Measurements from ENCODE around the gene UBE2S. TPM values are rescaled to one million over a fixed set of nuclear protein-coding genes. Genes with fewer than 3 reads are reported as not detected.

Gene UBE2S
- total RNA-seq, 1 experiment from 2014 or later, result 393 TPM

- peaks cover 37% of the 10 kb centered on the region for H3K27me3 Mint-ChIP-seq (ENCODE audit: low read depth)
- no peaks in the 10 kb centered on the region for H3K9me3 ChIP-seq (ENCODE audit: control insufficient read depth, low read depth, low read length)
- WGBS (ENCODE audit: extremely low coverage, insufficient read length, low lambda C conversion rate), result no CpG with 5 or more reads among the region's 2 CpGs
These were observed 18.5 kb upstream of the UBE2S start for GRCh38 chr19:55426042-55426441.

More at GRCh38 chr19:55426042-55426441, 18.5 kb upstream of the UBE2S start:
- H3K56ac ChIP-seq (ENCODE audit: insufficient read length, low read depth, low read length), result no peak overlapping the region
- H3K4ac ChIP-seq (ENCODE audit: low read depth, low read length), result no peak overlapping the region
- H2BK120ac ChIP-seq (ENCODE audit: low read depth, low read length, poor library complexity, severe bottlenecking), result no peak overlapping the region
- no peak overlapping the region for H3K4me2 ChIP-seq (ENCODE audit: insufficient read depth, insufficient read length, low read length)
- H2BK5ac ChIP-seq (ENCODE audit: insufficient read length, low read length), result no peak overlapping the region
- no peak overlapping the region for H3T11ph ChIP-seq (ENCODE audit: low read length)
- Mint-ChIP-seq H3K36me3 (ENCODE audit: insufficient read depth in 1 of 3, low read depth in 3 of 3) (no peaks in the 10 kb centered on the region), H3K27ac (no peak overlapping the region), H3K4me3 (no peak overlapping the region), H3K9me3 (peaks cover 2 to 5% of the 10 kb centered on the region in 2 experiments; a peak in 3 of 5 replicates), H3K4me1 (peaks cover 5 to 10% of the 10 kb centered on the region in 2 experiments; a peak in 3 of 4 replicates)
- H4K8ac ChIP-seq (replicated peaks; ENCODE audit: insufficient read length, low read depth, low read length), result no peak overlapping the region
- H3K23ac ChIP-seq (ENCODE audit: insufficient read length, low read depth, low read length), result no peak overlapping the region
- H4K20me1 ChIP-seq (ENCODE audit: control insufficient read depth, insufficient read depth, insufficient read length), result no peaks in the 10 kb centered on the region
- DNase-seq, result no peak
- TF ChIP-seq CTCF (conservative IDR thresholded peaks at IDR 0.05), result no peak
- no peaks in the 10 kb centered on the region for H3K27me3 ChIP-seq (ENCODE audit: insufficient read depth, low read length)
- H4K5ac ChIP-seq (ENCODE audit: insufficient read length, low read depth, low read length), result no peak overlapping the region
- no peak overlapping the region for H3K18ac ChIP-seq (ENCODE audit: insufficient read length, low read depth, low read length)
- no peaks in the 10 kb centered on the region for H3K79me2 ChIP-seq (ENCODE audit: insufficient read depth, low read length)
- H4K91ac ChIP-seq (ENCODE audit: insufficient read length, low read depth, low read length), result no peak overlapping the region
- no peak overlapping the region for H3K9ac ChIP-seq (ENCODE audit: extremely low read depth, insufficient read length, low read length)
- H2AK5ac ChIP-seq (ENCODE audit: insufficient read length, low read length), result no peak overlapping the region
- no peak overlapping the region for H3K27ac ChIP-seq (ENCODE audit: insufficient read length, low read depth, low read length)
- no peaks in the 10 kb centered on the region for H3K79me1 ChIP-seq (ENCODE audit: insufficient read depth, low read depth, low read length, poor library complexity, severe bottlenecking)
- H3K14ac ChIP-seq (ENCODE audit: insufficient read depth, low read length), result no peak overlapping the region
- H2AFZ ChIP-seq (ENCODE audit: low read length), result no peak overlapping the region
- no peak overlapping the region for H2BK15ac ChIP-seq (ENCODE audit: low read depth, low read length)
- no peak overlapping the region for H2BK12ac ChIP-seq (ENCODE audit: insufficient read length, low read depth, low read length)
- H2BK20ac ChIP-seq (ENCODE audit: low read depth, low read length, poor library complexity, severe bottlenecking), result no peak overlapping the region
- H3K23me2 ChIP-seq (ENCODE audit: insufficient read length, low read depth, low read length, poor library complexity, severe bottlenecking), result no peaks in the 10 kb centered on the region
- no peaks in the 10 kb centered on the region for H3K4me1 ChIP-seq (ENCODE audit: insufficient read depth, low read length)
